Measurements from ENCODE around the gene BPIFB4.

Gene BPIFB4

GRCh38 chr20:33051333-33051732, 28.1 kb upstream of the BPIFB4 start:
- Mint-ChIP-seq H3K4me1 (ENCODE audit: low read depth) (no peaks in the 10 kb centered on the region), H3K4me3 (no peak overlapping the region), H3K27me3 (no peaks in the 10 kb centered on the region), H3K36me3 (ENCODE audit: low read depth) (no peaks in the 10 kb centered on the region), H3K9me3 (peaks cover 4% of the 10 kb centered on the region), H3K27ac (no peak overlapping the region)

GRCh38 chr20:33053291-33054106, 25.9 kb upstream of the BPIFB4 start, which contains the start of gene BPIFB3:
Gene BPIFB3 (plus strand): TSS chr20:33053903. CDS start chr20:33055436, 1,533 bp downstream.
- H3K36me3 Mint-ChIP-seq (ENCODE audit: low read depth), result no peaks in the 10 kb centered on the region
- no peak within 1 kb of the TSS for H3K4me3 Mint-ChIP-seq
- no peaks in the 10 kb centered on the region for H3K4me1 Mint-ChIP-seq (ENCODE audit: low read depth)
- H3K9me3 Mint-ChIP-seq, result no peaks in the 10 kb centered on the region
- H3K27me3 Mint-ChIP-seq, result no peaks in the 10 kb centered on the region
- H3K27ac Mint-ChIP-seq, result no peak within 1 kb of the TSS

- Mint-ChIP-seq H3K9me3 (no peaks in the 10 kb centered on the region), H3K36me3 (ENCODE audit: low read depth) (no peaks in the 10 kb centered on the region), H3K27ac (no peak overlapping the region), H3K4me1 (ENCODE audit: low read depth) (no peaks in the 10 kb centered on the region), H3K4me3 (no peak overlapping the region), H3K27me3 (no peaks in the 10 kb centered on the region)
Measured at GRCh38 chr20:33054381-33054780, 25.1 kb upstream of the BPIFB4 start.

- no peak overlapping the region for H3K4me3 Mint-ChIP-seq
- H3K9me3 Mint-ChIP-seq, result no peaks in the 10 kb centered on the region
- no peaks in the 10 kb centered on the region for H3K27me3 Mint-ChIP-seq
- no peaks in the 10 kb centered on the region for H3K4me1 Mint-ChIP-seq (ENCODE audit: low read depth)
- H3K36me3 Mint-ChIP-seq (ENCODE audit: low read depth), result no peaks in the 10 kb centered on the region
- no peak overlapping the region for H3K27ac Mint-ChIP-seq
Measured at GRCh38 chr20:33054791-33055190, 24.7 kb upstream of the BPIFB4 start.

GRCh38 chr20:33059136-33059535, 20.3 kb upstream of the BPIFB4 start:
- Mint-ChIP-seq H3K27me3 (no peaks in the 10 kb centered on the region), H3K4me1 (ENCODE audit: low read depth) (no peaks in the 10 kb centered on the region), H3K27ac (no peak overlapping the region), H3K4me3 (no peak overlapping the region), H3K9me3 (no peaks in the 10 kb centered on the region), H3K36me3 (ENCODE audit: low read depth) (no peaks in the 10 kb centered on the region)

GRCh38 chr20:33059741-33060390, 19.6 kb upstream of the BPIFB4 start:
- H3K4me1 Mint-ChIP-seq (ENCODE audit: low read depth), result no peaks in the 10 kb centered on the region
- H3K27me3 Mint-ChIP-seq, result no peaks in the 10 kb centered on the region
- no peak overlapping the region for H3K27ac Mint-ChIP-seq
- H3K4me3 Mint-ChIP-seq, result no peak overlapping the region
- no peaks in the 10 kb centered on the region for H3K9me3 Mint-ChIP-seq
- no peaks in the 10 kb centered on the region for H3K36me3 Mint-ChIP-seq (ENCODE audit: low read depth)

- Mint-ChIP-seq H3K36me3 (ENCODE audit: low read depth) (no peaks in the 10 kb centered on the region), H3K4me1 (ENCODE audit: low read depth) (no peaks in the 10 kb centered on the region), H3K9me3 (no peaks in the 10 kb centered on the region), H3K27me3 (no peaks in the 10 kb centered on the region), H3K27ac (no peak overlapping the region), H3K4me3 (no peak overlapping the region)
Measured at GRCh38 chr20:33061658-33062028, 17.8 kb upstream of the BPIFB4 start.

- no peaks in the 10 kb centered on the region for H3K36me3 Mint-ChIP-seq (ENCODE audit: low read depth)
- no peaks in the 10 kb centered on the region for H3K4me1 Mint-ChIP-seq (ENCODE audit: low read depth)
- no peaks in the 10 kb centered on the region for H3K27me3 Mint-ChIP-seq
- no peak overlapping the region for H3K27ac Mint-ChIP-seq
- no peak overlapping the region for H3K4me3 Mint-ChIP-seq
- H3K9me3 Mint-ChIP-seq, result no peaks in the 10 kb centered on the region
Measured at GRCh38 chr20:33062105-33062824, 17.2 kb upstream of the BPIFB4 start.

GRCh38 chr20:33062825-33063149, 16.7 kb upstream of the BPIFB4 start:
- H3K4me3 Mint-ChIP-seq, result no peak overlapping the region
- no peak overlapping the region for H3K27ac Mint-ChIP-seq
- H3K36me3 Mint-ChIP-seq (ENCODE audit: low read depth), result no peaks in the 10 kb centered on the region
- no peaks in the 10 kb centered on the region for H3K9me3 Mint-ChIP-seq
- no peaks in the 10 kb centered on the region for H3K27me3 Mint-ChIP-seq
- H3K4me1 Mint-ChIP-seq (ENCODE audit: low read depth), result no peaks in the 10 kb centered on the region

GRCh38 chr20:33063271-33063670, 16.2 kb upstream of the BPIFB4 start:
- Mint-ChIP-seq H3K4me3 (no peak overlapping the region), H3K4me1 (ENCODE audit: low read depth) (no peaks in the 10 kb centered on the region), H3K27ac (no peak overlapping the region), H3K36me3 (ENCODE audit: low read depth) (no peaks in the 10 kb centered on the region), H3K27me3 (no peaks in the 10 kb centered on the region), H3K9me3 (no peaks in the 10 kb centered on the region)

- Mint-ChIP-seq H3K36me3 (ENCODE audit: low read depth) (no peaks in the 10 kb centered on the region), H3K4me1 (ENCODE audit: low read depth) (no peaks in the 10 kb centered on the region), H3K4me3 (no peak overlapping the region), H3K27me3 (no peaks in the 10 kb centered on the region), H3K9me3 (no peaks in the 10 kb centered on the region), H3K27ac (no peak overlapping the region)
Measured at GRCh38 chr20:33064572-33065287, 14.7 kb upstream of the BPIFB4 start.

- no peak overlapping the region for H3K27ac Mint-ChIP-seq
- H3K9me3 Mint-ChIP-seq, result no peaks in the 10 kb centered on the region
- no peak overlapping the region for H3K4me3 Mint-ChIP-seq
- no peaks in the 10 kb centered on the region for H3K36me3 Mint-ChIP-seq (ENCODE audit: low read depth)
- no peaks in the 10 kb centered on the region for H3K27me3 Mint-ChIP-seq
- H3K4me1 Mint-ChIP-seq (ENCODE audit: low read depth), result no peaks in the 10 kb centered on the region
Measured at GRCh38 chr20:33065785-33066184, 13.7 kb upstream of the BPIFB4 start.

- Mint-ChIP-seq H3K9me3 (no peaks in the 10 kb centered on the region), H3K36me3 (ENCODE audit: low read depth) (no peaks in the 10 kb centered on the region), H3K27me3 (no peaks in the 10 kb centered on the region), H3K4me1 (ENCODE audit: low read depth) (no peaks in the 10 kb centered on the region), H3K27ac (no peak overlapping the region), H3K4me3 (no peak overlapping the region)
Measured at GRCh38 chr20:33067806-33068205, 11.6 kb upstream of the BPIFB4 start.

GRCh38 chr20:33068251-33068939, 11.0 kb upstream of the BPIFB4 start:
- Mint-ChIP-seq H3K4me3 (no peak overlapping the region), H3K27me3 (no peaks in the 10 kb centered on the region), H3K4me1 (ENCODE audit: low read depth) (no peaks in the 10 kb centered on the region), H3K27ac (no peak overlapping the region), H3K36me3 (ENCODE audit: low read depth) (no peaks in the 10 kb centered on the region), H3K9me3 (no peaks in the 10 kb centered on the region)
